Activated naive CD8-positive, alpha-beta T cell treated with anti-CD3 and anti-CD28 coated beads, Interleukin-2, amount 10 ng/mL, durations not matched to agents 7 days and 5 days (primary cell): ENCODE measurements around the gene DHTKD1. TPM values are rescaled to one million over a fixed set of nuclear protein-coding genes. Genes with fewer than 3 reads are reported as not detected.

Experiments used
- ATAC-seq: fragments of 150-1000 bp; cut with Tn5 transposase; one replicate; pipeline ENCODE4 v1.10.0; 2021; ENCODE audit warnings: low read depth, moderate library complexity
- POLR2A ChIA-PET: fragments of 350-600 bp; sonication (Branson Sonifier 250); formaldehyde crosslinking; loops from one replicate; lab custom pipeline; 2021; ENCODE audit warnings: antibody characterized with exemption; lab: Charles Lee
- DNase-seq: peaks from one replicate; pipeline ENCODE4 v3.0.0; 2021
- H3K27ac Mint-ChIP-seq: one replicate; pipeline ENCODE4 v1.8.0; 2022; ENCODE audit warnings: mild to moderate bottlenecking, mixed read lengths
- H3K27me3 Mint-ChIP-seq: one replicate; pipeline ENCODE4 v1.8.0; 2022; ENCODE audit warnings: mild to moderate bottlenecking, moderate library complexity, mixed read lengths
- H3K36me3 Mint-ChIP-seq: one replicate; pipeline ENCODE4 v1.8.0; 2021; ENCODE audit warnings: mild to moderate bottlenecking, mixed read lengths
- H3K4me1 Mint-ChIP-seq: one replicate; pipeline ENCODE4 v1.8.0; 2021; ENCODE audit warnings: mixed read lengths
- H3K4me3 Mint-ChIP-seq: one replicate; pipeline ENCODE4 v1.8.0; 2022; ENCODE audit warnings: mild to moderate bottlenecking, moderate library complexity, mixed read lengths
- H3K9me3 Mint-ChIP-seq: one replicate; pipeline ENCODE4 v1.8.0; 2021; ENCODE audit warnings: mixed read lengths
- total RNA-seq, 2 experiments: library from RNA; stranded (reverse); gene quantifications; one replicate each; pipeline ENCODE4 v1.2.3, GENCODE V29; 2021

Gene DHTKD1, protein sequence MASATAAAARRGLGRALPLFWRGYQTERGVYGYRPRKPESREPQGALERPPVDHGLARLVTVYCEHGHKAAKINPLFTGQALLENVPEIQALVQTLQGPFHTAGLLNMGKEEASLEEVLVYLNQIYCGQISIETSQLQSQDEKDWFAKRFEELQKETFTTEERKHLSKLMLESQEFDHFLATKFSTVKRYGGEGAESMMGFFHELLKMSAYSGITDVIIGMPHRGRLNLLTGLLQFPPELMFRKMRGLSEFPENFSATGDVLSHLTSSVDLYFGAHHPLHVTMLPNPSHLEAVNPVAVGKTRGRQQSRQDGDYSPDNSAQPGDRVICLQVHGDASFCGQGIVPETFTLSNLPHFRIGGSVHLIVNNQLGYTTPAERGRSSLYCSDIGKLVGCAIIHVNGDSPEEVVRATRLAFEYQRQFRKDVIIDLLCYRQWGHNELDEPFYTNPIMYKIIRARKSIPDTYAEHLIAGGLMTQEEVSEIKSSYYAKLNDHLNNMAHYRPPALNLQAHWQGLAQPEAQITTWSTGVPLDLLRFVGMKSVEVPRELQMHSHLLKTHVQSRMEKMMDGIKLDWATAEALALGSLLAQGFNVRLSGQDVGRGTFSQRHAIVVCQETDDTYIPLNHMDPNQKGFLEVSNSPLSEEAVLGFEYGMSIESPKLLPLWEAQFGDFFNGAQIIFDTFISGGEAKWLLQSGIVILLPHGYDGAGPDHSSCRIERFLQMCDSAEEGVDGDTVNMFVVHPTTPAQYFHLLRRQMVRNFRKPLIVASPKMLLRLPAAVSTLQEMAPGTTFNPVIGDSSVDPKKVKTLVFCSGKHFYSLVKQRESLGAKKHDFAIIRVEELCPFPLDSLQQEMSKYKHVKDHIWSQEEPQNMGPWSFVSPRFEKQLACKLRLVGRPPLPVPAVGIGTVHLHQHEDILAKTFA
- total RNA-seq: 10 to 100 TPM; 18.3 to 19.2 TPM

DNA sequence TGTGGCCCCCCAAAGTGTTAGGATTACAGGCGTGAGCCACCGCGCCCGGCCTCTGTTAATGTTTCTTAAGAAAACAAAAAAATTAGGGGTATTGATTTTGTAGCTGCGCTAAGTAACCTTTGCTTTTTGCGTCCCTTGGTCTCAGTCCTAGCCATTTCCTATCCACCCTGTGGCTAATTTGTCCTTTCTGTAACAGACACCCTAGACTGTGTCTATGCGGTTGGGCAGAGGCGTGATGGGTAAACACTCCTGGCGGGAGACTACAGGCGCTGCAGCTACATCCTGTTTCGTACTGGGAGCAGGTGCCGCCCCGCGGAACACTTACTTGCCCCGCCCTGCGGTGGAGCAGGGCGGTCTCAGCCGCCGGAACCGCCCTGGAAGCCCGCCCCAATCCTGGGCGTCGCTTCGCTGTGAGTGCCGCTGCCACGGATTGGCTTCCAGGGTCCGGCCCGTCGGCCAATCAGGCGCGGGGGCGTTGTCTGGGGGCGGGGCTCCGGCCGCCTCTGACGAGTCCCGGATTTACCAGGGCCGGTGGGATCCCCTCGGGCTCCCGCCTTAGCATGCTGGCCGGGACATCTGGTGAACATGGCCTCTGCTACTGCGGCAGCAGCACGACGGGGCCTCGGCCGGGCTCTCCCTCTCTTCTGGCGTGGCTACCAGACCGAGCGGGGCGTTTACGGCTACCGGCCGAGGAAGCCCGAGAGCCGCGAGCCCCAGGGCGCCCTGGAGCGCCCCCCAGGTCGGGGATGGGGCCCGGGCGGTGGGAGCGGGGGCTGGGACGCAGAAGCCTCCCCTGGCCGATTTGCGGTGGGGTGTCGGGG is at the start of gene DHTKD1:
Gene DHTKD1 (plus strand): TSS at position 506 of the 821 bp plus-strand sequence. CDS start 80 bp downstream, at position 586.
- H3K27ac Mint-ChIP-seq: peak within 1 kb of the TSS; percentile 86
- H3K9me3 Mint-ChIP-seq: no peaks in the 10 kb centered on the region
- peak; percentile 97 for ATAC-seq
- peaks cover 12% of the 10 kb centered on the region for H3K4me1 Mint-ChIP-seq
- no peaks in the 10 kb centered on the region for H3K36me3 Mint-ChIP-seq
- POLR2A ChIA-PET: interaction anchor here (0.8 to 1.5 kb wide), 4 partner anchors 26 to 127 kb away, joined by 3 to 9 read pairs (median 5); partner anchors contain the start of genes CDC123, NUDT5 and UPF2
- H3K27me3 Mint-ChIP-seq: peaks cover 4% of the 10 kb centered on the region
- peak within 1 kb of the TSS; percentile 83 for H3K4me3 Mint-ChIP-seq
- peak; percentile 99 for DNase-seq

DNA sequence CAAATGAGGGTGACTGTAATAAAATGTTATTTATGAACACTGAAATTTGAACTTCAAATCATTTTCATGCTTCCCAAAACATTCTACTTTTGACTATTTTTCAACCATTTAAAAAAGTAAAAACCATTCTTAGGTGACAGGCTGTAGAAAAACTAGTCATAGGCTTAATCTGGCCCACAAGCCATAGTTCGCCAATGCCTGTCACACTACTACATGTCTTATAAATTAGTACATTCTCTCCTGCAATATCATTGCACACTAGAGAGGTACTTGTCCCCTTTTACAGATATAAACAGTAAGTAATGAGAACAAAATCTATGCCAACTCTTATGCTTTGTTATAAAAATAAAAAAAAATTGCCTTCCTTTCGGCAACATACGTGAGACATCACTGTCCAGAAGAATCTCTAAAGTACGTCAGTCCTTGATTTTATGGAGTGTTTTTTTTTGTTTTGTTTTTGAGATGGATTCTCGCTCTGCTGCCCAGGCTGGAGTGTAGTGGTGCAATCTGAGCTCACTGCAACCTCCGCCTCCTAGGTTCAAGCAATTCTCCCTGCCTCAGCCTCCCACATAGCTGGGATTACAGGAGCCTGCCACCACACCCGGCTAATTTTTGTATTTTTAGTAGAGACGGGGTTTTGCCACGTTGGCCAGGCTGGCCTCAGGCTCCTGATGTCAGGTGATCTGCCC is 49.3 kb upstream of the DHTKD1 start:
- DNase-seq: no peak
- no peak overlapping the region for H3K27ac Mint-ChIP-seq
- POLR2A ChIA-PET: no interaction called here
- H3K4me1 Mint-ChIP-seq: peaks cover 12% of the 10 kb centered on the region
- no peaks in the 10 kb centered on the region for H3K9me3 Mint-ChIP-seq
- H3K4me3 Mint-ChIP-seq: no peak overlapping the region
- ATAC-seq: no peak
- peaks cover 9% of the 10 kb centered on the region for H3K36me3 Mint-ChIP-seq
- H3K27me3 Mint-ChIP-seq: no peaks in the 10 kb centered on the region

- POLR2A ChIA-PET: no interaction called here
- H3K36me3 Mint-ChIP-seq: peaks cover 8% of the 10 kb centered on the region
- ATAC-seq: no peak
Observed at GRCh38 chr10:12020574-12020973, 48.2 kb upstream of the DHTKD1 start.

DNA sequence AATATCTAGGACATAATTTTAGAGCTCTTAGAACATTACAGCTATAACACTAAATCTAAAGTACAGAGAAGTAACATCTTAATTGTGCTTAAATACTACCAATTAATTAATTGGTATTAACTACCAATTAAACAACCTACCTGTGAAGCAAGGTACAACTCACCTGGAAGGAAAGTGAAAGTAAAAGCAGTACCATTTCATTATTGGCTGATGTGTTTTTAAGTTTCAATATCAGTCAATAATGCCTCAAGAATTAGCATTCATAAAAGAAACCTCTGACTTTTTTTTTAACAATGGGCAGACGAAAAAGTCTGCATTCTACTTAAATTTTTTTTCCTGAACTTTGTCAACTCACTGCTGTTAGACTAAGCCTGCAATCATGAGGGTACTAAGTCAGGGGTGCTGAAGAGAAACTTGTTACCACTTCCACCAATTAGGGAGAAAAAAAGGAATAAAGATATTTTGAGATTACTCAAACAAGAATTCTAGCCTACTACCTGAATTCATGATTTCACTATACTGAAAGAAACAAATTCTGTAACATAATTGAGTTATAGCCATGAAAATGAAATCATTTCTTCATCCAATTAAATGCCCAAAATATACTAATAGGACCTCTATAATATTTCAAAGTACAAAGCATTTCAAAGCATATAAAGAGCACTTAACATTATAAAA is 46.0 kb upstream of the DHTKD1 start:
- H3K36me3 Mint-ChIP-seq: peaks cover 18% of the 10 kb centered on the region
- peak overlapping the region; percentile 77 for H3K27ac Mint-ChIP-seq
- POLR2A ChIA-PET: no interaction called here
- peak overlapping the region; percentile 67 for H3K4me3 Mint-ChIP-seq
- ATAC-seq: no peak
- no peak for DNase-seq
- no peaks in the 10 kb centered on the region for H3K9me3 Mint-ChIP-seq
- H3K4me1 Mint-ChIP-seq: peaks cover 16% of the 10 kb centered on the region
- no peaks in the 10 kb centered on the region for H3K27me3 Mint-ChIP-seq

More at GRCh38 chr10:12020574-12020973, 48.2 kb upstream of the DHTKD1 start:
- H3K4me1 Mint-ChIP-seq: peaks cover 12% of the 10 kb centered on the region
- H3K9me3 Mint-ChIP-seq: no peaks in the 10 kb centered on the region
- no peak overlapping the region for H3K27ac Mint-ChIP-seq
- no peak for DNase-seq
- H3K27me3 Mint-ChIP-seq: no peaks in the 10 kb centered on the region
- H3K4me3 Mint-ChIP-seq: no peak overlapping the region

GRCh38 chr10:12025591-12025990 is 43.2 kb upstream of the DHTKD1 start:
- Mint-ChIP-seq H3K27ac (no peak overlapping the region), H3K36me3 (peaks cover 34% of the 10 kb centered on the region), H3K27me3 (no peaks in the 10 kb centered on the region), H3K4me3 (no peak overlapping the region), H3K4me1 (peaks cover 17% of the 10 kb centered on the region), H3K9me3 (no peaks in the 10 kb centered on the region)
- no peak for DNase-seq
- POLR2A ChIA-PET: interaction anchor here (0.6 kb wide), 1 partner anchor 54 kb away, joined by 3 read pairs; no protein-coding TSS in a partner anchor
- ATAC-seq: no peak

- Mint-ChIP-seq H3K27me3 (no peaks in the 10 kb centered on the region), H3K9me3 (no peaks in the 10 kb centered on the region), H3K27ac (no peak overlapping the region), H3K36me3 (peaks cover 36% of the 10 kb centered on the region), H3K4me1 (peaks cover 19% of the 10 kb centered on the region), H3K4me3 (no peak overlapping the region)
- DNase-seq (no peak), ATAC-seq (no peak)
- POLR2A ChIA-PET: no interaction called here
Observed at GRCh38 chr10:12027539-12027938, 41.2 kb upstream of the DHTKD1 start.

DNA sequence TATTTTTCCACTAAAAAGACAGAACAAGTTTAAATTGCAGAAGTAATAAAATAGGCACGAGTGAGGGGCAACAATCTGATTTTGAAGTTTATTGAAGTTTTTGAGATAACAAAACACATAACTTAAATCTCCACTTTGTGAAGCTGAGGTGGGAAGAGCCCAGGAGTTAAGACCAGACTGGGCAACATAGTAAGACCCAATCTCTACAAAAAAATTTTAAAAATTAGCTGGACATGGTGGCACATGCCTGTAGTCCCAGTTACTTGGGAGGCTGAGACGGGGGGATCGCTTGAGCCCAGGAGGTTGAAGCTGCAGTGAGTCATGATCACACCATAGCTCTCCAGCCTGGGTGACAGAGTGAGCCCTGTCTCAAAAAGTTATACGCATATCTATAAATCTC is 37.4 kb upstream of the DHTKD1 start:
- Mint-ChIP-seq H3K4me3 (no peak overlapping the region), H3K36me3 (peaks cover 43% of the 10 kb centered on the region), H3K4me1 (peaks cover 18% of the 10 kb centered on the region), H3K27me3 (no peaks in the 10 kb centered on the region), H3K9me3 (no peaks in the 10 kb centered on the region), H3K27ac (no peak overlapping the region)
- no peak for ATAC-seq
- POLR2A ChIA-PET: interaction anchor here (1.1 kb wide), 1 partner anchor 12 kb away, joined by 3 read pairs; no protein-coding TSS in a partner anchor
- DNase-seq: no peak

DNA sequence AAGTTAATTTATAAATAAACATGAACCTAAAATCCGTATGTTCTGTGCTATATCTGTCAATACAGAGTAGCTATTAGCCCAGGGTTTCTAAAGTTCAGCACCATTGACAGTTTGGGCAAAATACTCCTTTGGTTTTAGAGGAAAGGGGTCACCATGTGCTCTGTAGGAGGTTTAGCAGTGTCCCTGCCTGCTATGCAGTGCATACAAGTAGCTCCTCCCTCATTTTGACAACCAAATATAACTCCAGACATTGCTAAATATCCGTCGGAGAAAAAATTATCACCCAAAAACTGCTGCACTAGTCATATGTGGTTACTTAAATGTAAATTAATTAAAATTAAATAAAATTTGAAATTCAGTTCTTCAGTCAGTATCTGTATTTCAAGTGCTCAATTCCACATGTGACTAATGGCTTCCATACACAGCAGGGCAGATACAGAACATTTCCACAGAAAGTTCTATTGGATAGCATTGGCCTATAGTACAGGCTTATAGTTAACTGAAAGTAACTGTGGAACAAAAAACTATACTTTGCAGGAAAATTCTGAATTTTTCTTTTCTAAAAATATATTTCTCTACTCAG is 32.6 kb upstream of the DHTKD1 start:
- POLR2A ChIA-PET: interaction anchor here (0.6 kb wide), 1 partner anchor 8 kb away, joined by 3 read pairs; no protein-coding TSS in a partner anchor
- H3K27ac Mint-ChIP-seq: no peak overlapping the region
- no peak overlapping the region for H3K4me3 Mint-ChIP-seq
- no peaks in the 10 kb centered on the region for H3K9me3 Mint-ChIP-seq
- DNase-seq (no peak), ATAC-seq (no peak)
- peaks cover 29% of the 10 kb centered on the region for H3K36me3 Mint-ChIP-seq
- H3K27me3 Mint-ChIP-seq: no peaks in the 10 kb centered on the region
- peaks cover 28% of the 10 kb centered on the region for H3K4me1 Mint-ChIP-seq

DNA sequence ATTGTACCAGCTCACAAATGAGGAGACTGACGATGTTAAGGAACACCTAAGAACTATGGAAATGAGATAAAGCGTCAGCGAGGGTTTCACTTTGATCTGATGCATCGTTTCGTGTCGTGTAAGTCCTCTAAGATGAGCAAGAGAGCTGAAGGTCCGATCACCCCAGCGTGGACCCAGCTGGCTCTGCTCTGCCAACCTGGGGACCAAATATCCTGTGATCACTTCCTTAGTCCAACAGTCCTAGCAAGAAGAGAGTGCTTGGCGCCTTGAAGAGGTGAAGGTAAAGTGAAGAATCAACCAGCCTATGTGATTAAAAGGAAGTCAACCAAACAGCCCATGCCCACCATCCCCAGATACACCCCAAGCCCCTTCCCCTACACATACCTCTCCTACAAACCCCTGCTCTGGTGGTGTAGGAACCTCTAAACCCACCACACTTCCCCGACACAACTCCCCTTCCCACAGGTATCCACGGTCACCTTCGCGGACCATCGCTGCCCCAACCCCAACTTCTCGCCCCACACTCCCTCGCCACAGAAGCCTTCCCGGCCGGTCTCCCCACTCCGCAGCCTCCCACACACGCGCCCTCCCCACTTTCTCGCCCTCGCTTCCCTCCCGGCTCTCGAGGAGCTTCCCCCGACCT is 26.9 kb upstream of the DHTKD1 start:
- POLR2A ChIA-PET: interaction anchor here (0.6 to 2.6 kb wide), 6 partner anchors 8 to 1257 kb away, joined by 3 to 20 read pairs (median 4); partner anchors contain the start of genes CDC123, DHTKD1 and NUDT5
- Mint-ChIP-seq H3K27ac (peak overlapping the region; percentile 100), H3K27me3 (peaks cover 2% of the 10 kb centered on the region), H3K36me3 (peaks cover 9% of the 10 kb centered on the region), H3K4me1 (peaks cover 22% of the 10 kb centered on the region), H3K4me3 (peak overlapping the region; percentile 95), H3K9me3 (no peaks in the 10 kb centered on the region)
- ATAC-seq (no peak), DNase-seq (peak; percentile 37)

DNA sequence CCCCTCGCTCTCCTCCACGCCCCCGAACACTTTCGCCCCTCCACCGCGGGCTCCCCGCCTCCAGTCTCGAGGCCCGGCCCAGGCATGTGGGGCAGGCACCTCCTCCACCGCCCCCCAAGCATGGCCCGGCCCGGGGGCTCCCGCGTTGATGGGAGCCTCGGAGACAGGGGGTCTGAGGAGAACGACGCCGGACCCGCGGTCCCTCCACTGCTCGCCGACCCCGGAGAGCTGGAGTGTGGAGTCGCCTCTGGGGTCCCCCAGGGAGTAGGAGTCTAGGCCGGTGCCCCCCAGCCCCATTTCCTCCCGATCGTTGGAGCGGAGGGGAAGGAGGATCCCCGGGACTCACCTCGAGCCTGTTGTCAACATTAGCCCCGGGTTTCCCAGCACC is 26.4 kb upstream of the DHTKD1 start:
- POLR2A ChIA-PET: interaction anchor here (0.6 to 2.6 kb wide), 7 partner anchors 9 to 1257 kb away, joined by 3 to 20 read pairs (median 6); partner anchors contain the start of genes CDC123, DHTKD1 and NUDT5
- Mint-ChIP-seq H3K9me3 (no peaks in the 10 kb centered on the region), H3K36me3 (peaks cover 9% of the 10 kb centered on the region), H3K27ac (peak overlapping the region; percentile 100), H3K4me3 (peak overlapping the region; percentile 95), H3K4me1 (peaks cover 23% of the 10 kb centered on the region), H3K27me3 (peaks cover 4% of the 10 kb centered on the region)
- DNase-seq: peak; percentile 69
- ATAC-seq: peak; percentile 37
